HepG2 (cell line): ENCODE data around the gene ATG4B. TPM values are rescaled to one million over a fixed set of nuclear protein-coding genes. Genes with fewer than 3 reads are reported as not detected.

Experiments used
- ARNT2 ChIP-seq: sonication (generic); formaldehyde crosslinking; IDR thresholded peaks from 2 replicates; pipeline ENCODE4 v1.8.0; 2022; ENCODE audit warnings: mild to moderate bottlenecking, low read depth, missing genetic modification reagents, moderate library complexity
- FOSL1 ChIP-seq: sonication (generic); formaldehyde crosslinking; IDR thresholded peaks from 2 replicates; pipeline ENCODE4 v1.9.0; 2021; ENCODE audit warnings: missing genetic modification reagents, borderline replicate concordance
- HINFP ChIP-seq: sonication (generic); formaldehyde crosslinking; IDR thresholded peaks from 2 replicates; pipeline ENCODE4 v1.4.0; 2020; ENCODE audit warnings: low read depth, mild to moderate bottlenecking, missing genetic modification reagents
- IRF9 ChIP-seq: sonication (generic); formaldehyde crosslinking; IDR thresholded peaks from 2 replicates; pipeline ENCODE4 v1.8.0; 2022; ENCODE audit warnings: missing genetic modification reagents, mild to moderate bottlenecking, borderline replicate concordance
- RBFOX2 ChIP-seq: fragments of 200-400 bp; formaldehyde crosslinking; IDR thresholded peaks from 2 replicates; pipeline ENCODE4 v1.6.1; 2017; ENCODE audit warnings: low read depth, mild to moderate bottlenecking, low read length
- RFX3 ChIP-seq: IDR thresholded peaks from 2 replicates; pipeline ENCODE4 v1.6.1; 2016; ENCODE audit warnings: missing biosample characterization, missing genetic modification reagents
- SOX6 ChIP-seq, 2 experiments: fragments of 450-650 bp in 1 of 2; sonication (generic) in 1 of 2; formaldehyde crosslinking in 1 of 2; IDR thresholded peaks; 2 replicates each; pipeline versions ENCODE4 v1.4.0 to v1.6.1; 2017 to 2020; ENCODE audit warnings: antibody characterized with exemption in 1 of 2, mild to moderate bottlenecking in 1 of 2, missing genetic modification reagents in 1 of 2
- STAG1 ChIP-seq: sonication (generic); formaldehyde crosslinking; IDR thresholded peaks from 2 replicates; pipeline ENCODE4 v1.4.0; 2020; ENCODE audit warnings: missing genetic modification reagents
- SUZ12 ChIP-seq: fragments of 150-350 bp; IDR thresholded peaks from 2 replicates; pipeline ENCODE4 v1.6.1; 2014; ENCODE audit warnings: low read depth, low read length
- ZBTB21 ChIP-seq: sonication (generic); formaldehyde crosslinking; IDR thresholded peaks from 2 replicates; pipeline ENCODE4 v1.4.0; 2020; ENCODE audit warnings: missing genetic modification reagents
- ZNF513 ChIP-seq: sonication (generic); formaldehyde crosslinking; conservative IDR thresholded peaks from 2 replicates; pipeline ENCODE4 v1.5.0; 2020; ENCODE audit warnings: missing genetic modification reagents
- polyA plus RNA-seq, 8 experiments: library from polyadenylated mRNA; depleted of rRNA in 3 of 8; stranded (reverse) in 7 of 8; unstranded in 1 of 8; fragments of >200 nt; fragmentation: Illumina TruSeq in 4 of 8; extraction: Trizol in 4 of 8; gene quantifications; 2 replicates each; pipeline versions ENCODE4 v1.2.1 to v1.2.3, GENCODE V29; 2011 to 2016; ENCODE audit warnings: low read depth in 4 of 8, missing spikeins in 1 of 8, mixed read lengths in 1 of 8; ENCODE audit not compliant: insufficient read depth in 1 of 8
- total RNA-seq, 5 experiments: library from RNA; depleted of rRNA; stranded (reverse); fragments of >200 nt; fragmentation: Illumina TruSeq; extraction: Trizol; gene quantifications; 2 replicates each; pipeline ENCODE4 v1.2.3, GENCODE V29; 2016; ENCODE audit warnings: low read depth in 1 of 5

ATG4B gene
- total and polyA plus RNA-seq, 2 of the 13 experiments (the other 11 are each of a cell fraction or from before 2014, with no cell fraction given): 95.5 to 239 TPM

- no peak for TF ChIP-seq RBFOX2
- no peak for TF ChIP-seq RFX3 (CRISPR knock-in tag)
- TF ChIP-seq IRF9 (CRISPR knock-in tag): no peak
- TF ChIP-seq SUZ12: no peak
- TF ChIP-seq STAG1 (CRISPR knock-in tag): no peak
- no peak for TF ChIP-seq HINFP (CRISPR knock-in tag)
- TF ChIP-seq SOX6 (IDR thresholded peaks at IDR 0.05): no peak
- no peak for TF ChIP-seq SOX6 (CRISPR knock-in tag; IDR thresholded peaks at IDR 0.05)
- TF ChIP-seq FOSL1 (CRISPR knock-in tag): no peak
- no peak for TF ChIP-seq ARNT2 (CRISPR knock-in tag)
- no peak for TF ChIP-seq ZNF513 (CRISPR knock-in tag)
- no peak for TF ChIP-seq ZBTB21
Measured at GRCh38 chr2:241613017-241613780, 24.3 kb upstream of the ATG4B start (continued).
